ENCODE measurements around the gene ZNF423. TPM values are rescaled to one million over a fixed set of nuclear protein-coding genes. Genes with fewer than 3 reads are reported as not detected.

ZNF423 gene
- total and polyA plus RNA-seq, 9 of the 15 experiments (the other 6 are each of a cell fraction or from before 2014, with no cell fraction given): not detected

DNA sequence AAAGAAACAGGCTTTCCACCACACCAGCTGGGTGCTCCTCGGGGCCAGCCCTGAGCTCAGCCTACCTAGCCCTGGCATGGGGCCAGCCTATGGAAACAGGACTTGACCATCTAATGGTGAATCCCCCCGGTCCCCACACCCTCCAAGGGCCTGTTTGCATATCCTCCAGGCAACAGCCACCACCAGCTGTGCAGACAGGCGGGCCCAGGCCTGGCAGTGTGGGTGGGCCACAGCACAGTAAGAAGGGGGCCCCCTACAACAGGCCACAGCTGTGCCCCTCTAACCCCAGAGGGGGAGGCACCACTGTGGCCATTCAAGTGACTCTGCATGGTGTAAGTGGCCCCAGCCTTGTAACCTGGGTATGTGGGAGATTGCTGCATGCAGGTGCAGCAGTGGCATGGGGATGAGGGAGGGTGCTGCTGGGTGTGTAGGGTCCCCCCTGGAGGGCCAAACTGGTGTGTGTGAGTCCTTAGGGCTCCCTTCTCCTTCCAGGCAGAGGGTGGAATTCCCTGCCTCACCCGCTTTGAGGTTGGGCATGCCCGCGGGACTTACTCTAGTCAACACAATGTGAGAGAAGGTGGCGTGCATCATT, 334.1 kb downstream of the ZNF423 start (continued):
- TF ChIP-seq SIRT6 (IDR thresholded peaks at IDR 0.05; ENCODE audit: low read depth, low read length): no peak
- TF ChIP-seq ZNF253 (CRISPR knock-in tag; conservative IDR thresholded peaks at IDR 0.05): no peak
- TF ChIP-seq, protein P1, sequence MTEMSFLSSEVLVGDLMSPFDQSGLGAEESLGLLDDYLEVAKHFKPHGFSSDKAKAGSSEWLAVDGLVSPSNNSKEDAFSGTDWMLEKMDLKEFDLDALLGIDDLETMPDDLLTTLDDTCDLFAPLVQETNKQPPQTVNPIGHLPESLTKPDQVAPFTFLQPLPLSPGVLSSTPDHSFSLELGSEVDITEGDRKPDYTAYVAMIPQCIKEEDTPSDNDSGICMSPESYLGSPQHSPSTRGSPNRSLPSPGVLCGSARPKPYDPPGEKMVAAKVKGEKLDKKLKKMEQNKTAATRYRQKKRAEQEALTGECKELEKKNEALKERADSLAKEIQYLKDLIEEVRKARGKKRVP (CRISPR knock-in tag; IDR thresholded peaks at IDR 0.05): no peak
- TF ChIP-seq ELF2 (CRISPR knock-in tag; IDR thresholded peaks at IDR 0.05): no peak

DNA sequence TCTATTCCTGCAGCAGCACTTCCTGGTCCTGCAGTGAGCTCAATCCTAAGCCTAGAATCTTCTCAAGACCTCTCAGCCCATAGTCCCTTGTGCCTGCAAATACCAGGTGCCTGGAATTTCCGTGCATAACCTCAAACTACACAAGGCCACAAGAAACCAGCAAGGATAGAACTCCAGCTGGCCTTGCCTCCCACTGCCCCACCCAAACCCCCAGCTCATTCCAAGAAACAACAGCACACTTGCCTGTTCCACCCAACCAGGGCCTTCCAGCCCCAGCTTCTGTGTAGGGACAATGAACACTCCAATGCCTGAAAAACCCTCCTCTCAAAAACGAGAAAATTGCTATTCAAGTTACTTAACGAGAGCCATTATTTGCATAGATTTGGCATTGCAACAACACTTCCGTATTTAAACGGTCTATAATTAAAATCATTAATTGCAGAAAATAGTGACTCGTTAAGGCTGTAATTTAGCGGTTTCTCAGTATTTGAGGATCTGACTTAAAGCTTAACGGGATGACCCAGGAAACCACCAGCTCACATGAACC, 335.3 kb downstream of the ZNF423 start:
- peaks cover 0 to 40% of the 10 kb centered on the region in 2 experiments; a peak in 4 of 5 replicates for H3K27me3 ChIP-seq (ENCODE audit: control insufficient read depth in 2 of 2, insufficient read depth in 2 of 2, low read length in 2 of 2)
- peaks cover 0 to 3% of the 10 kb centered on the region in 2 experiments; a peak in 1 of 5 replicates for H3K4me1 ChIP-seq (replicated peaks in 1 of 2; ENCODE audit: control insufficient read depth in 2 of 2, insufficient read depth in 2 of 2, low read length in 2 of 2)
- no peak for DNase-seq (ENCODE audit: extremely low read depth in 1 of 4, low spot score in 3 of 4)
- TF ChIP-seq GABPB1 (CRISPR knock-in tag; IDR thresholded peaks at IDR 0.05): no peak
- no peak for TF ChIP-seq NR2C2 (CRISPR knock-in tag; IDR thresholded peaks at IDR 0.05)
- TF ChIP-seq NR2C2 (tag; IDR thresholded peaks at IDR 0.05): no peak
- BruUV-seq (replicated peaks): no TSS peak
- no peak overlapping the region for H3K4me2 ChIP-seq (ENCODE audit: insufficient read depth, low read length)
- no peaks in the 10 kb centered on the region for H3K36me3 ChIP-seq (ENCODE audit: control insufficient read depth, insufficient read depth, low read length)
- no peak for FAIRE-seq
- WGBS (ENCODE audit: insufficient coverage, low coverage, missing lambda C conversion rate): 2% methylated on average over 8 of the region's 8 CpGs
- H3K9me3 ChIP-seq (replicated peaks; ENCODE audit: control insufficient read depth, insufficient read depth, low read depth, low read length): no peaks in the 10 kb centered on the region
- CTCF ChIA-PET (ENCODE audit: low intra/inter-chr PET ratio): no interaction called here
- H3K4me3 ChIP-seq: no peak overlapping the region
- POLR2A ChIA-PET: no interaction called here
- no peak overlapping the region for H2AFZ ChIP-seq (ENCODE audit: low read depth, low read length)
- no peaks in the 10 kb centered on the region for H3K79me2 ChIP-seq (ENCODE audit: control insufficient read depth, insufficient read depth, low read length)
- H3K9me1 ChIP-seq (ENCODE audit: control insufficient read depth, insufficient read depth, low read length): no peaks in the 10 kb centered on the region
- in situ Hi-C loops (cut with MboI): no loop called here
- no peak overlapping the region for H3K9ac ChIP-seq (ENCODE audit: insufficient read depth in 1 of 2, low read depth in 2 of 2, low read length in 2 of 2)
- ATAC-seq: no peak
- intact Hi-C loops (cut with micrococcal nuclease): no loop called here
- H4K20me1 ChIP-seq (replicated peaks; ENCODE audit: control insufficient read depth, insufficient read depth, low read length): peaks cover 6% of the 10 kb centered on the region
- H3K27ac ChIP-seq (ENCODE audit: extremely low read depth, low read depth, low read length): no peak overlapping the region
